OCI-LY1 (cell line): ENCODE data around the gene OPHN1.

ENCODE experiments used
- H2AFZ ChIP-seq: fragments of 200-600 bp; sonication (generic), shearing (Covaris generic); 2 replicates; pipeline ENCODE4 v1.6.0; 2014; ENCODE audit warnings: antibody characterized with exemption, mild to moderate bottlenecking, low read length
- H3F3A ChIP-seq: fragments of 200-600 bp; sonication (generic), shearing (Covaris generic); 2 replicates; pipeline ENCODE4 v1.6.0; 2014; ENCODE audit warnings: mild to moderate bottlenecking, antibody characterized with exemption, low read length, moderate library complexity; ENCODE audit not compliant: insufficient read depth
- H3K27ac ChIP-seq: fragments of 200-600 bp; sonication (generic); 2 replicates; pipeline ENCODE4 v1.5.1; 2014; ENCODE audit warnings: low read length, mixed run types, mild to moderate bottlenecking, low read depth; ENCODE audit not compliant: poor library complexity, severe bottlenecking
- H3K27me3 ChIP-seq: fragments of 200-600 bp; sonication (generic); 2 replicates; pipeline ENCODE4 v1.6.0; 2014; ENCODE audit warnings: antibody characterized with exemption, mild to moderate bottlenecking, low read length, moderate library complexity; ENCODE audit not compliant: insufficient read depth
- H3K36me3 ChIP-seq: fragments of 200-600 bp; sonication (generic); 2 replicates; pipeline ENCODE4 v1.6.1; 2014; ENCODE audit warnings: mild to moderate bottlenecking, antibody characterized with exemption, low read length, moderate library complexity, mixed read lengths; ENCODE audit not compliant: insufficient read depth
- H3K4me1 ChIP-seq: fragments of 200-600 bp; sonication (generic); 2 replicates; pipeline ENCODE4 v1.5.1; 2014; ENCODE audit warnings: mild to moderate bottlenecking, low read length, moderate library complexity; ENCODE audit not compliant: insufficient read depth, severe bottlenecking
- H3K4me2 ChIP-seq: fragments of 200-600 bp; sonication (generic), shearing (Covaris generic); 2 replicates; pipeline ENCODE4 v1.6.1; 2014; ENCODE audit warnings: low read length
- H3K4me3 ChIP-seq: fragments of 200-600 bp; sonication (generic); 2 replicates; pipeline ENCODE4 v1.5.1; 2014; ENCODE audit warnings: low read length, low read depth, mild to moderate bottlenecking, mixed read lengths; ENCODE audit not compliant: poor library complexity, severe bottlenecking
- H3K79me2 ChIP-seq: fragments of 200-600 bp; shearing (Covaris generic); 2 replicates; pipeline ENCODE4 v1.6.1; 2016; ENCODE audit warnings: mixed run types, low read length, mixed read lengths; ENCODE audit not compliant: insufficient read depth
- H3K9ac ChIP-seq: fragments of 200-600 bp; sonication (generic), shearing (Covaris generic); 2 replicates; pipeline ENCODE4 v1.6.1; 2014; ENCODE audit warnings: mild to moderate bottlenecking, low read length, mixed read lengths
- H3K9me2 ChIP-seq: fragments of 200-600 bp; sonication (generic), shearing (Covaris generic); 2 replicates; pipeline ENCODE4 v1.6.1; 2014; ENCODE audit warnings: low read depth, mild to moderate bottlenecking, low read length, mixed read lengths
- H3K9me3 ChIP-seq: fragments of 200-600 bp; shearing (Covaris generic); 2 replicates; pipeline ENCODE4 v1.6.1; 2014; ENCODE audit warnings: low read length, mixed read lengths
- H4K20me1 ChIP-seq: fragments of 200-600 bp; sonication (generic), shearing (Covaris generic); 2 replicates; pipeline ENCODE4 v1.6.0; 2016; ENCODE audit warnings: mild to moderate bottlenecking, low read length; ENCODE audit not compliant: insufficient read depth
- CTCF ChIP-seq: fragments of 200-600 bp; sonication (generic), shearing (Covaris generic); IDR thresholded peaks from 2 replicates; pipeline ENCODE4 v1.5.1; 2017; ENCODE audit warnings: mild to moderate bottlenecking, antibody characterized with exemption, low read length, moderate library complexity, mixed read lengths
- EZH2 ChIP-seq: fragments of 200-600 bp; sonication (generic), shearing (Covaris generic); IDR thresholded peaks from 2 replicates; pipeline ENCODE4 v1.8.0; 2017; ENCODE audit warnings: borderline replicate concordance, mixed run types, mild to moderate bottlenecking, antibody characterized with exemption, low read length, moderate library complexity, mixed read lengths

The OPHN1 gene

GRCh38 chrX:68429216-68429615 lies 4.1 kb downstream of the OPHN1 start:
- no peak overlapping the region for H3K27ac ChIP-seq
- no peak overlapping the region for H2AFZ ChIP-seq
- H3K4me1 ChIP-seq = no peaks in the 10 kb centered on the region
- no peaks in the 10 kb centered on the region for H3K79me2 ChIP-seq
- no peaks in the 10 kb centered on the region for H3K9me3 ChIP-seq
- no peak overlapping the region for H3K4me3 ChIP-seq
- no peak overlapping the region for H3K4me2 ChIP-seq
- H3K36me3 ChIP-seq = no peaks in the 10 kb centered on the region
- TF ChIP-seq CTCF (no peak), EZH2 (no peak)
- H3F3A ChIP-seq = no peaks in the 10 kb centered on the region
- H3K9ac ChIP-seq = no peak overlapping the region
- no peaks in the 10 kb centered on the region for H3K9me2 ChIP-seq
- no peaks in the 10 kb centered on the region for H3K27me3 ChIP-seq
- H4K20me1 ChIP-seq = no peaks in the 10 kb centered on the region

GRCh38 chrX:68428431-68428830 lies 4.9 kb downstream of the OPHN1 start:
- H4K20me1 ChIP-seq = no peaks in the 10 kb centered on the region
- no peak overlapping the region for H3K9ac ChIP-seq
- no peaks in the 10 kb centered on the region for H3K36me3 ChIP-seq
- no peaks in the 10 kb centered on the region for H3K79me2 ChIP-seq
- no peak overlapping the region for H3K4me3 ChIP-seq
- H3K9me2 ChIP-seq = no peaks in the 10 kb centered on the region
- H3K4me1 ChIP-seq = no peaks in the 10 kb centered on the region
- TF ChIP-seq CTCF (no peak), EZH2 (no peak)
- H3K9me3 ChIP-seq = no peaks in the 10 kb centered on the region
- no peak overlapping the region for H3K27ac ChIP-seq
- no peaks in the 10 kb centered on the region for H3F3A ChIP-seq
- H3K27me3 ChIP-seq = no peaks in the 10 kb centered on the region
- no peak overlapping the region for H3K4me2 ChIP-seq
- H2AFZ ChIP-seq = no peak overlapping the region

GRCh38 chrX:68424719-68425118 lies 8.6 kb downstream of the OPHN1 start:
- Histone ChIP-seq H2AFZ (no peak overlapping the region), H4K20me1 (no peaks in the 10 kb centered on the region), H3K79me2 (no peaks in the 10 kb centered on the region), H3K9me3 (no peaks in the 10 kb centered on the region), H3K4me3 (no peak overlapping the region), H3K36me3 (no peaks in the 10 kb centered on the region), H3K27ac (no peak overlapping the region), H3K9me2 (no peaks in the 10 kb centered on the region), H3K9ac (no peak overlapping the region), H3F3A (no peaks in the 10 kb centered on the region), H3K4me1 (no peaks in the 10 kb centered on the region), H3K27me3 (no peaks in the 10 kb centered on the region), H3K4me2 (no peak overlapping the region)
- TF ChIP-seq CTCF (no peak), EZH2 (no peak)
